ENCODE results near the gene SPEG. TPM values are rescaled to one million over a fixed set of nuclear protein-coding genes. Genes with fewer than 3 reads are reported as not detected.

SPEG gene
- polyA plus RNA-seq, 1 donor (not counting 4 experiments of a cell fraction or from before 2014, with no cell fraction given), result 18.8 TPM

GRCh38 chr2:219444566-219445091 lies 10.0 kb downstream of the SPEG start:
- H3K36me3 ChIP-seq (ENCODE audit: control insufficient read depth in 2 of 2, extremely low read depth in 1 of 2, insufficient read depth in 2 of 2, low read length in 2 of 2), result peaks cover 5 to 12% of the 10 kb centered on the region in 2 experiments
- no peaks in the 10 kb centered on the region for H3K79me2 ChIP-seq (ENCODE audit: control insufficient read depth, insufficient read depth, low read length)
- H3K27me3 ChIP-seq (ENCODE audit: control insufficient read depth, extremely low read depth, insufficient read depth, low read length), result no peaks in the 10 kb centered on the region
- no peaks in the 10 kb centered on the region for H3K9me1 ChIP-seq (ENCODE audit: control insufficient read depth, extremely low read depth, insufficient read depth, low read length)
- no peak overlapping the region for H3K4me3 ChIP-seq (ENCODE audit: control insufficient read depth in 2 of 3, extremely low read depth in 1 of 3, insufficient read depth in 2 of 3, low read depth in 1 of 3, low read length in 3 of 3)
- no peak overlapping the region for H3K4me2 ChIP-seq (ENCODE audit: control insufficient read depth, extremely low read depth, insufficient read depth, low read depth, low read length)
- no peak overlapping the region for H2AFZ ChIP-seq (ENCODE audit: control insufficient read depth, low read length)
- no peak for TF ChIP-seq EZH2 (IDR thresholded peaks at IDR 0.05; ENCODE audit: low read length)
- TF ChIP-seq, protein P1, sequence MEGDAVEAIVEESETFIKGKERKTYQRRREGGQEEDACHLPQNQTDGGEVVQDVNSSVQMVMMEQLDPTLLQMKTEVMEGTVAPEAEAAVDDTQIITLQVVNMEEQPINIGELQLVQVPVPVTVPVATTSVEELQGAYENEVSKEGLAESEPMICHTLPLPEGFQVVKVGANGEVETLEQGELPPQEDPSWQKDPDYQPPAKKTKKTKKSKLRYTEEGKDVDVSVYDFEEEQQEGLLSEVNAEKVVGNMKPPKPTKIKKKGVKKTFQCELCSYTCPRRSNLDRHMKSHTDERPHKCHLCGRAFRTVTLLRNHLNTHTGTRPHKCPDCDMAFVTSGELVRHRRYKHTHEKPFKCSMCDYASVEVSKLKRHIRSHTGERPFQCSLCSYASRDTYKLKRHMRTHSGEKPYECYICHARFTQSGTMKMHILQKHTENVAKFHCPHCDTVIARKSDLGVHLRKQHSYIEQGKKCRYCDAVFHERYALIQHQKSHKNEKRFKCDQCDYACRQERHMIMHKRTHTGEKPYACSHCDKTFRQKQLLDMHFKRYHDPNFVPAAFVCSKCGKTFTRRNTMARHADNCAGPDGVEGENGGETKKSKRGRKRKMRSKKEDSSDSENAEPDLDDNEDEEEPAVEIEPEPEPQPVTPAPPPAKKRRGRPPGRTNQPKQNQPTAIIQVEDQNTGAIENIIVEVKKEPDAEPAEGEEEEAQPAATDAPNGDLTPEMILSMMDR (optimal IDR thresholded peaks at IDR 0.05 in 1 of 3, IDR thresholded peaks at IDR 0.05 in 1 of 3, conservative IDR thresholded peaks at IDR 0.05 in 1 of 3; ENCODE audit: extremely low read depth in 1 of 3, insufficient read depth in 2 of 3, low read length in 3 of 3), result no peak
- peaks cover 13% of the 10 kb centered on the region for H3K4me1 ChIP-seq (ENCODE audit: control insufficient read depth, extremely low read depth, insufficient read depth, low read length)
- no peaks in the 10 kb centered on the region for H3K9me3 ChIP-seq (ENCODE audit: control insufficient read depth, low read depth, low read length)
- FAIRE-seq (no peak), DNase-seq (ENCODE audit: low read depth, low spot score) (no peak)
- dilution Hi-C loops (cut with MboI; ENCODE audit: extremely low pct_ligation_motif_present, low sequenced_read_pairs), result no loop called here
- H3K9ac ChIP-seq (ENCODE audit: control insufficient read depth, extremely low read depth, insufficient read depth, low read length), result no peak overlapping the region
- no peaks in the 10 kb centered on the region for H4K20me1 ChIP-seq (ENCODE audit: control insufficient read depth, extremely low read depth, insufficient read depth, low read length)
- H3K27ac ChIP-seq (ENCODE audit: control insufficient read depth, insufficient read depth, low read length), result no peak overlapping the region

GRCh38 chr2:219445220-219445640 lies 10.6 kb downstream of the SPEG start:
- no peak overlapping the region for H3K4me2 ChIP-seq (ENCODE audit: control insufficient read depth, extremely low read depth, insufficient read depth, low read depth, low read length)
- H3K9me3 ChIP-seq (ENCODE audit: control insufficient read depth, low read depth, low read length), result no peaks in the 10 kb centered on the region
- no peak for FAIRE-seq
- H3K9me1 ChIP-seq (ENCODE audit: control insufficient read depth, extremely low read depth, insufficient read depth, low read length), result no peaks in the 10 kb centered on the region
- peaks cover 13% of the 10 kb centered on the region for H3K4me1 ChIP-seq (ENCODE audit: control insufficient read depth, extremely low read depth, insufficient read depth, low read length)
- no peak overlapping the region for H3K9ac ChIP-seq (ENCODE audit: control insufficient read depth, extremely low read depth, insufficient read depth, low read length)
- H3K79me2 ChIP-seq (ENCODE audit: control insufficient read depth, insufficient read depth, low read length), result no peaks in the 10 kb centered on the region
- H2AFZ ChIP-seq (ENCODE audit: control insufficient read depth, low read length), result no peak overlapping the region
- H3K27me3 ChIP-seq (ENCODE audit: control insufficient read depth, extremely low read depth, insufficient read depth, low read length), result no peaks in the 10 kb centered on the region
- no peak overlapping the region for H3K27ac ChIP-seq (ENCODE audit: control insufficient read depth, insufficient read depth, low read length)
- TF ChIP-seq EZH2 (IDR thresholded peaks at IDR 0.05; ENCODE audit: low read length), result no peak
- TF ChIP-seq, protein P1 (optimal IDR thresholded peaks at IDR 0.05 in 1 of 3, IDR thresholded peaks at IDR 0.05 in 1 of 3, conservative IDR thresholded peaks at IDR 0.05 in 1 of 3; ENCODE audit: extremely low read depth in 1 of 3, insufficient read depth in 2 of 3, low read length in 3 of 3), result no peak
- DNase-seq (ENCODE audit: low read depth, low spot score), result no peak
- no peaks in the 10 kb centered on the region for H4K20me1 ChIP-seq (ENCODE audit: control insufficient read depth, extremely low read depth, insufficient read depth, low read length)
- peaks cover 8 to 13% of the 10 kb centered on the region in 2 experiments for H3K36me3 ChIP-seq (ENCODE audit: control insufficient read depth in 2 of 2, extremely low read depth in 1 of 2, insufficient read depth in 2 of 2, low read length in 2 of 2)
- H3K4me3 ChIP-seq (ENCODE audit: control insufficient read depth in 2 of 3, extremely low read depth in 1 of 3, insufficient read depth in 2 of 3, low read depth in 1 of 3, low read length in 3 of 3), result no peak overlapping the region
- dilution Hi-C loops (cut with MboI; ENCODE audit: extremely low pct_ligation_motif_present, low sequenced_read_pairs), result no loop called here
